A549 (cell line): ENCODE measurements around the gene ADPRHL1. TPM values are rescaled to one million over a fixed set of nuclear protein-coding genes. Genes with fewer than 3 reads are reported as not detected.

Source experiments
- ATAC-seq, 2 experiments: fragments of 200-7000 bp in 1 of 2; fragments of >200 bp in 1 of 2; cut with Nextera tagmentation in 1 of 2; cut with Tn5 transposase in 1 of 2; 3 replicates each; pipeline versions ENCODE4 v1.8.0 to v1.9.1; 2018 to 2020; ENCODE audit warnings: mild to moderate bottlenecking in 1 of 2, moderate library complexity in 1 of 2
- CTCF ChIA-PET: fragments of 300-600 bp; sonication (Branson Sonifier 250); formaldehyde crosslinking; extraction: SDS; loops from one replicate; lab custom pipeline; 2021; ENCODE audit warnings: antibody characterized with exemption, inconsistent platforms; lab: Yijun Ruan, JAX
- POLR2A ChIA-PET: fragments of 350-600 bp; formaldehyde crosslinking; extraction: SDS; loops from one replicate; lab custom pipeline; 2021; ENCODE audit warnings: antibody characterized with exemption, inconsistent platforms; lab: Yijun Ruan, JAX
- DNase-seq, 2 experiments: peaks; one replicate each; pipeline versions ENCODE4 v3.0.0 to v3.0.0-alpha.2; 2011 to 2016; ENCODE audit warnings: low read depth in 1 of 2, low spot score in 1 of 2
- FAIRE-seq: peaks from 2 replicates; lab custom pipeline; 2011; peaks lifted over from hg19 to GRCh38; lab: Jason Lieb, UNC
- H3K27ac ChIP-seq, 2 experiments: fragments of >200 bp; sonication (Bioruptor Twin); formaldehyde crosslinking; 3 replicates each; pipeline ENCODE4 v1.5.1; 2016 to 2017
- H3K4me1 ChIP-seq: fragments of >200 bp; sonication (Bioruptor Twin); formaldehyde crosslinking; 3 replicates; pipeline ENCODE4 v1.6.1; 2016
- H3K4me2 ChIP-seq: fragments of >200 bp; sonication (Bioruptor Twin); formaldehyde crosslinking; 3 replicates; pipeline ENCODE4 v1.6.1; 2016
- H3K4me3 ChIP-seq: fragments of >200 bp; sonication (Bioruptor Twin); formaldehyde crosslinking; 3 replicates; pipeline ENCODE4 v1.5.1; 2016
- H3K9me3 ChIP-seq: fragments of >200 bp; sonication (Bioruptor Twin); formaldehyde crosslinking; 3 replicates; pipeline ENCODE4 v1.6.1; 2016
- CBX2 ChIP-seq: fragments of 200-600 bp; sonication (generic); IDR thresholded peaks from 2 replicates; pipeline ENCODE4 v1.6.1; 2016; ENCODE audit warnings: low read depth, mild to moderate bottlenecking, borderline replicate concordance
- CEBPB ChIP-seq, 2 experiments: fragments of >200 bp in 1 of 2; sonication (Bioruptor Twin) in 1 of 2; formaldehyde crosslinking in 1 of 2; IDR thresholded peaks; 2 replicates each; pipeline ENCODE4 v1.6.1; 2012 to 2016
- CHD2 ChIP-seq: fragments of 150-350 bp; IDR thresholded peaks from 2 replicates; pipeline ENCODE4 v1.6.1; 2014; ENCODE audit warnings: low read length; ENCODE audit not compliant: partially characterized antibody
- CTCF ChIP-seq: fragments of >200 bp; sonication (Bioruptor Twin); formaldehyde crosslinking; IDR thresholded peaks from 3 replicates; pipeline ENCODE4 v1.5.1; 2016
- EHF ChIP-seq: fragments of 250-450 bp; sonication (Bioruptor Pico); IDR thresholded peaks from 2 replicates; pipeline ENCODE4 v1.5.0; 2020; ENCODE audit warnings: mild to moderate bottlenecking
- EHMT2 ChIP-seq: fragments of 200-600 bp; sonication (generic); IDR thresholded peaks from 2 replicates; pipeline ENCODE4 v1.6.1; 2016; ENCODE audit warnings: antibody characterized with exemption, low read depth, mild to moderate bottlenecking, moderate library complexity
- FOSB ChIP-seq: fragments of 250-450 bp; sonication (Bioruptor Pico); IDR thresholded peaks from 2 replicates; pipeline ENCODE4 v1.5.0; 2020; ENCODE audit warnings: mild to moderate bottlenecking, moderate library complexity
- FOSL2 ChIP-seq, 2 experiments: fragments of 450-650 bp in 1 of 2; fragments of >200 bp in 1 of 2; sonication (Bioruptor Twin) in 1 of 2; formaldehyde crosslinking; IDR thresholded peaks; 2 replicates each; pipeline versions ENCODE4 v1.5.0 to v1.6.1; 2016 to 2020; ENCODE audit warnings: mild to moderate bottlenecking in 1 of 2, moderate library complexity in 1 of 2
- GATA3 ChIP-seq: IDR thresholded peaks from 2 replicates; pipeline ENCODE4 v1.6.1; 2012; ENCODE audit warnings: borderline replicate concordance
- HDAC2 ChIP-seq: fragments of 200-600 bp; sonication (generic); IDR thresholded peaks from 2 replicates; pipeline ENCODE4 v1.6.1; 2016
- HOXA7 ChIP-seq: fragments of 250-450 bp; sonication (Bioruptor Pico); IDR thresholded peaks from 2 replicates; pipeline ENCODE4 v1.5.0; 2020; ENCODE audit warnings: mild to moderate bottlenecking, moderate library complexity
- HOXB13 ChIP-seq: fragments of 250-450 bp; sonication (Bioruptor Pico); IDR thresholded peaks from 2 replicates; pipeline ENCODE4 v1.5.0; 2020; ENCODE audit warnings: low read depth, mild to moderate bottlenecking, moderate library complexity
- JUN ChIP-seq, 2 experiments: fragments of >200 bp; sonication (Bioruptor Twin); formaldehyde crosslinking; IDR thresholded peaks; 2 replicates in 1 of 2; 3 replicates in 1 of 2; pipeline ENCODE4 v1.6.1; 2016 to 2017
- JUNB ChIP-seq: fragments of >200 bp; sonication (Bioruptor Twin); formaldehyde crosslinking; IDR thresholded peaks from 2 replicates; pipeline ENCODE4 v1.6.1; 2016
- KDM5A ChIP-seq: fragments of 200-600 bp; sonication (generic); IDR thresholded peaks from 2 replicates; pipeline ENCODE4 v1.6.1; 2016; ENCODE audit warnings: antibody characterized with exemption, mild to moderate bottlenecking
- NPAS2 ChIP-seq: fragments of 250-450 bp; sonication (Bioruptor Pico); IDR thresholded peaks from 2 replicates; pipeline ENCODE4 v1.8.0; 2022; ENCODE audit warnings: mild to moderate bottlenecking, moderate library complexity, borderline replicate concordance
- PBX3 ChIP-seq: IDR thresholded peaks from 2 replicates; pipeline ENCODE4 v1.6.1; 2012
- PHF8 ChIP-seq: fragments of 200-600 bp; sonication (generic); IDR thresholded peaks from 2 replicates; pipeline ENCODE4 v1.6.1; 2016; ENCODE audit warnings: low read depth, mild to moderate bottlenecking, antibody characterized with exemption, moderate library complexity, borderline replicate concordance
- POLR2A ChIP-seq: IDR thresholded peaks from 2 replicates; pipeline ENCODE4 v1.6.1; 2012; ENCODE audit warnings: mild to moderate bottlenecking, low read length
- RAD21 ChIP-seq, 2 experiments: fragments of >200 bp in 1 of 2; sonication (Bioruptor Twin) in 1 of 2; formaldehyde crosslinking in 1 of 2; IDR thresholded peaks in 1 of 2; conservative IDR thresholded peaks in 1 of 2; 2 replicates in 1 of 2; 3 replicates in 1 of 2; pipeline ENCODE4 v1.6.1; 2012 to 2018; ENCODE audit warnings: inconsistent platforms in 1 of 2
- RCOR1 ChIP-seq: fragments of 150-350 bp; IDR thresholded peaks from 2 replicates; pipeline ENCODE4 v1.6.1; 2014; ENCODE audit warnings: antibody characterized with exemption, low read length, low read depth
- RFX5 ChIP-seq: fragments of 450-650 bp; IDR thresholded peaks from 2 replicates; pipeline ENCODE4 v1.7.1; 2014; ENCODE audit warnings: antibody characterized with exemption, mild to moderate bottlenecking, moderate library complexity
- TFCP2L1 ChIP-seq: fragments of 250-450 bp; sonication (Bioruptor Pico); IDR thresholded peaks from 2 replicates; pipeline ENCODE4 v1.5.0; 2021; ENCODE audit warnings: mild to moderate bottlenecking
- TP53 ChIP-seq: fragments of 250-450 bp; sonication (Bioruptor Pico); IDR thresholded peaks from 2 replicates; pipeline ENCODE4 v1.5.0; 2021; ENCODE audit warnings: mild to moderate bottlenecking, moderate library complexity
- USF2 ChIP-seq: fragments of 450-650 bp; IDR thresholded peaks from 2 replicates; pipeline ENCODE4 v1.6.1; 2014; ENCODE audit warnings: antibody characterized with exemption
- ZFP36 ChIP-seq: fragments of 450-650 bp; IDR thresholded peaks from 2 replicates; pipeline ENCODE4 v1.6.1; 2014; ENCODE audit warnings: borderline replicate concordance; ENCODE audit not compliant: partially characterized antibody
- ZSCAN20 ChIP-seq: fragments of 250-450 bp; sonication (Bioruptor Pico); IDR thresholded peaks from 2 replicates; pipeline ENCODE4 v1.8.0; 2022; ENCODE audit warnings: mild to moderate bottlenecking, moderate library complexity
- WGBS: methylation state at CpG from one replicate; pipeline ENCODE4 v1.1.6; 2017; ENCODE audit errors: missing lambda C conversion rate; 5-methylcytosine and 5-hydroxymethylcytosine counted together
- polyA plus RNA-seq, 4 experiments: library from polyadenylated mRNA; depleted of rRNA in 3 of 4; stranded (reverse); fragments of >200 nt; fragmentation: RNase III in 1 of 4; extraction: RNeasy Plus Mini Kit Qiagen cat#74134 plus additional on column Dnase treatment in 1 of 4; gene quantifications; 2 replicates in 3 of 4; 3 replicates in 1 of 4; pipeline ENCODE4 v1.2.3, GENCODE V29; 2011 to 2017

ADPRHL1 gene
- polyA plus RNA-seq, 2 of the 4 experiments (the other 2 are of a cell fraction), result 11.0 to 11.4 TPM

GRCh38 chr13:113452466-113452865 is 822 bp downstream of the ADPRHL1 start:
- H3K4me2 ChIP-seq, result no peak overlapping the region
- H3K9me3 ChIP-seq, result no peaks in the 10 kb centered on the region
- CTCF ChIA-PET, result interaction anchor here (0.6 to 2.0 kb wide), 6 partner anchors 25 to 513 kb away, joined by 3 to 7 read pairs (median 3); no protein-coding TSS in a partner anchor
- TF ChIP-seq FOSB (CRISPR knock-in tag), result no peak
- no peak for TF ChIP-seq CEBPB (IDR thresholded peaks at IDR 0.05)
- no peak for TF ChIP-seq HOXB13 (CRISPR knock-in tag)
- TF ChIP-seq GATA3, result no peak
- TF ChIP-seq PBX3, result no peak
- TF ChIP-seq TFCP2L1, result no peak
- TF ChIP-seq ZSCAN20, result no peak
- TF ChIP-seq HDAC2, result no peak
- no peak for TF ChIP-seq USF2
- no peak for TF ChIP-seq TP53
- no peak for TF ChIP-seq KDM5A
- no peak for TF ChIP-seq FOSL2 (IDR thresholded peaks at IDR 0.05)
- TF ChIP-seq FOSL2 (CRISPR knock-in tag; IDR thresholded peaks at IDR 0.05), result no peak
- TF ChIP-seq RFX5, result no peak
- no peak for TF ChIP-seq NPAS2
- no peak for TF ChIP-seq CBX2
- TF ChIP-seq JUNB, result no peak
- no peak for TF ChIP-seq PHF8
- TF ChIP-seq, all 56 proteins: peak for 0
- 87% methylated on average over 4 of the region's 4 CpGs for WGBS
- H3K4me1 ChIP-seq, result peaks cover 10% of the 10 kb centered on the region; the same call in 2 of the 3 replicates
- H3K27ac ChIP-seq, result no peak overlapping the region
- no peak for ATAC-seq
- no peak overlapping the region for H3K4me3 ChIP-seq
- POLR2A ChIA-PET, result no interaction called here
- no peak for FAIRE-seq
- no peak for DNase-seq

- 95% methylated on average over 20 of the region's 24 CpGs for WGBS
- Histone ChIP-seq H3K4me3 (no peak overlapping the region), H3K4me2 (no peak overlapping the region), H3K4me1 (peaks cover 10% of the 10 kb centered on the region; the same call in 2 of the 3 replicates), H3K27ac (no peak overlapping the region), H3K9me3 (no peaks in the 10 kb centered on the region)
- DNase-seq, result no peak
- no peak for ATAC-seq
- no peak for FAIRE-seq
- ChIA-PET CTCF (interaction anchor here (0.6 to 2.0 kb wide), 6 partner anchors 25 to 417 kb away, joined by 3 to 7 read pairs (median 3); no protein-coding TSS in a partner anchor), POLR2A (no interaction called here)
- TF ChIP-seq JUN (IDR thresholded peaks at IDR 0.05) (no peak), KDM5A (no peak), TP53 (no peak), JUNB (no peak), HOXB13 (CRISPR knock-in tag) (no peak), EHF (CRISPR knock-in tag) (no peak), FOSB (CRISPR knock-in tag) (no peak), POLR2A (no peak), TFCP2L1 (no peak), EHMT2 (no peak), HOXA7 (no peak), PHF8 (no peak), RCOR1 (no peak), ZFP36 (no peak), RAD21 (conservative IDR thresholded peaks at IDR 0.05 in 1 of 2, IDR thresholded peaks at IDR 0.05 in 1 of 2) (no peak), CTCF (no peak), CHD2 (no peak)
Measured at GRCh38 chr13:113451951-113452421, 1.3 kb downstream of the ADPRHL1 start.
